HEK293T (cell line): ENCODE results near the gene NFE2L3.
"Not testable (repeated sequence)": the region's sequence is repeated elsewhere in the genome, so short reads cannot be mapped to it uniquely, and the experiment has no call there.

Experiments used
- CTCF ChIA-PET: fragments of 350-600 bp; formaldehyde crosslinking; extraction: SDS; loops from one replicate; lab custom pipeline; 2021; ENCODE audit warnings: antibody characterized with exemption, inconsistent platforms; lab: Yijun Ruan, JAX
- POLR2A ChIA-PET: fragments of 350-600 bp; formaldehyde crosslinking; extraction: SDS; loops from one replicate; lab custom pipeline; 2020; ENCODE audit warnings: antibody characterized with exemption, inconsistent platforms; lab: Yijun Ruan, JAX
- DNase-seq: peaks from one replicate; pipeline ENCODE4 v3.0.0; 2012; ENCODE audit warnings: mixed read lengths; ENCODE audit errors: extremely low spot score
- ARNT ChIP-seq: fragments of 450-650 bp; IDR thresholded peaks from 2 replicates; pipeline ENCODE4 v1.6.1; 2017; ENCODE audit warnings: mild to moderate bottlenecking
- BHLHE40 ChIP-seq: fragments of 450-650 bp; IDR thresholded peaks from 2 replicates; pipeline ENCODE4 v1.6.1; 2016; ENCODE audit warnings: mild to moderate bottlenecking, moderate library complexity, borderline replicate concordance
- CTBP1 ChIP-seq: fragments of 450-650 bp; IDR thresholded peaks from 2 replicates; pipeline ENCODE4 v1.6.1; 2016; ENCODE audit warnings: borderline replicate concordance
- ELF4 ChIP-seq: fragments of 450-650 bp; IDR thresholded peaks from 2 replicates; pipeline ENCODE4 v1.6.1; 2017; ENCODE audit warnings: antibody characterized with exemption
- FOXA1 ChIP-seq: fragments of 450-650 bp; IDR thresholded peaks from 2 replicates; pipeline ENCODE4 v1.6.1; 2016; ENCODE audit warnings: mild to moderate bottlenecking
- FOXK2 ChIP-seq: fragments of 450-650 bp; IDR thresholded peaks from 2 replicates; pipeline ENCODE4 v1.6.1; 2016; ENCODE audit warnings: mild to moderate bottlenecking
- FOXM1 ChIP-seq: fragments of 450-650 bp; IDR thresholded peaks from 2 replicates; pipeline ENCODE4 v1.6.1; 2017; ENCODE audit warnings: mild to moderate bottlenecking, borderline replicate concordance
- HDGF ChIP-seq: fragments of 450-650 bp; IDR thresholded peaks from 2 replicates; pipeline ENCODE4 v1.6.1; 2017; ENCODE audit warnings: antibody characterized with exemption, borderline replicate concordance
- L3MBTL2 ChIP-seq: fragments of 450-650 bp; conservative IDR thresholded peaks from 2 replicates; pipeline ENCODE4 v1.6.1; 2016; ENCODE audit warnings: mild to moderate bottlenecking
- LEF1 ChIP-seq: fragments of 450-650 bp; IDR thresholded peaks from 2 replicates; pipeline ENCODE4 v1.6.1; 2017; ENCODE audit warnings: mild to moderate bottlenecking, borderline replicate concordance
- NFRKB ChIP-seq: fragments of 450-650 bp; IDR thresholded peaks from 2 replicates; pipeline ENCODE4 v1.6.1; 2016; ENCODE audit warnings: mild to moderate bottlenecking, moderate library complexity
- SP1 ChIP-seq: fragments of 450-650 bp; IDR thresholded peaks from 2 replicates; pipeline ENCODE4 v1.6.1; 2017
- SUZ12 ChIP-seq: fragments of 450-650 bp; IDR thresholded peaks from 2 replicates; pipeline ENCODE4 v1.6.1; 2016; ENCODE audit warnings: mild to moderate bottlenecking
- TARDBP ChIP-seq: fragments of 450-650 bp; IDR thresholded peaks from 2 replicates; pipeline ENCODE4 v1.6.1; 2016
- ZNF384 ChIP-seq: fragments of 450-650 bp; IDR thresholded peaks from 2 replicates; pipeline ENCODE4 v1.6.1; 2016
- TF ChIP-seq, protein P1 (sequence below): fragments of 450-650 bp; IDR thresholded peaks from 2 replicates; pipeline ENCODE4 v1.6.1; 2016

NFE2L3 gene

DNA sequence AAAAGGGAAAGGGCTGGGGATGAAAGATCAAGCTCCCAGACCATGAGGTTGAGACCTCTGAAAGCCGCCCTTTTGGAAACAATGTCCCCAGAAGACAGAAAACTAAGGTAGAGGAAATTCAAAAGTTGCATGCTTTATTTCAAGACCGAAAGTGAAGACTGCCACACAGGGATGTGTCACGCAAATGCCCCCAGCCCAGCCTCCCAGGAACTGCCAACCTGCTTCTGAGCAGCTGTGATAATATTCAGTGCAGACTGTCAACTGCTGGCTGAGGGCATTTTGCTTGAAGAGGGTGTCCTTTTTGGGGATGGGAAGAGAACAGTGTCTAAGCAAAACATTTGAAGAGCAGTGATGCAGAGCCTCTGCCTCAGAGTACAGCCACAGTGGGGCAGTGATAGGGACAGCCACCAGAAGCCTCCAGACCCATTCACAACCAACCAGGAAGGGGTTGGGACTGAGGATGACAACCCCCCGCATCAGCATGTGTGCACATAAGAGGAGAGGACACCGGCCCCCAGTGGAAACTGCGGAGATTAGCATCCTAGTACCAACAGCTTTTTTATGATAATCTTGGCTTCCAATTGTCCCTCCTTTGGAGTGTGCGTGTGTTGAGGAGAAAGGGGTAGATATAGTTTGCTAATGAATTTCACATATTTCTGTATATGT, 34.7 kb upstream of the NFE2L3 start:
- DNase-seq = peak; percentile 46
- TF ChIP-seq L3MBTL2 (no peak), BHLHE40 (no peak), LEF1 (no peak), ZNF384 (no peak), FOXM1 (no peak), ARNT (no peak), TARDBP (no peak), CTBP1 (no peak), ELF4 (no peak), FOXA1 (no peak), SUZ12 (no peak), SP1 (no peak), NFRKB (no peak), HDGF (no peak)
- TF ChIP-seq, protein P1, sequence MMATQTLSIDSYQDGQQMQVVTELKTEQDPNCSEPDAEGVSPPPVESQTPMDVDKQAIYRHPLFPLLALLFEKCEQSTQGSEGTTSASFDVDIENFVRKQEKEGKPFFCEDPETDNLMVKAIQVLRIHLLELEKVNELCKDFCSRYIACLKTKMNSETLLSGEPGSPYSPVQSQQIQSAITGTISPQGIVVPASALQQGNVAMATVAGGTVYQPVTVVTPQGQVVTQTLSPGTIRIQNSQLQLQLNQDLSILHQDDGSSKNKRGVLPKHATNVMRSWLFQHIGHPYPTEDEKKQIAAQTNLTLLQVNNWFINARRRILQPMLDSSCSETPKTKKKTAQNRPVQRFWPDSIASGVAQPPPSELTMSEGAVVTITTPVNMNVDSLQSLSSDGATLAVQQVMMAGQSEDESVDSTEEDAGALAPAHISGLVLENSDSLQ = no peak
- ChIA-PET POLR2A (interaction anchor here (0.9 kb wide), 1 partner anchor 35 kb away, joined by 3 read pairs; the partner anchor contains the start of gene NFE2L3), CTCF (no interaction called here)

DNA sequence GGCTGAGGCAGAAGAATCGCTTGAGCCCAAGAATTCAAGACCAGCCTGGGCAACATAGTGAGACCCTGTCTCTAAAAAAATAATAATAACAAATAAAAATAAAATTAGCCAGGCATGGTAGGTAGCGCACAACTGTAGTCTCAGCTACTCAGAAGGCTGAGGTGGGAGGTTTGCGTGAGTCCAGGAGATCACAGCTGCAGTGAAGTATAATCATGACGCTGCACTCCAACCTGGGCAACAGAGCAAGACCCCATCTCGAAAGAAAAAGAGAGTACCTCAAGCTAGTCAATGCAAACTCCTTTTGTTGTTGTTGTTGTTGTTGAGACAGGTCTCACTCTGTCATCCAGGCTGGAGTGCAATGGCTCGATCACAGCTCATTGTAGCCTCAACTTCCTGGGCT, 34.0 kb upstream of the NFE2L3 start:
- DNase-seq = no peak
- TF ChIP-seq SUZ12 = no peak
- TF ChIP-seq SP1 = no peak
- no peak for TF ChIP-seq BHLHE40
- no peak for TF ChIP-seq ELF4
- no peak for TF ChIP-seq HDGF
- no peak for TF ChIP-seq NFRKB
- TF ChIP-seq LEF1 = no peak
- no peak for TF ChIP-seq L3MBTL2
- no peak for TF ChIP-seq CTBP1
- no peak for TF ChIP-seq FOXM1
- TF ChIP-seq TARDBP = no peak
- TF ChIP-seq ZNF384 = no peak
- TF ChIP-seq FOXA1 = no peak
- no peak for TF ChIP-seq FOXK2
- no peak for TF ChIP-seq ARNT
- TF ChIP-seq, protein P1 = no peak
- CTCF ChIA-PET = interaction anchor here (0.5 kb wide), 1 partner anchor 272 kb away, joined by 3 read pairs; no protein-coding TSS in a partner anchor
- POLR2A ChIA-PET = interaction anchor here (0.9 kb wide), 1 partner anchor 34 kb away, joined by 3 read pairs; the partner anchor contains the start of gene NFE2L3

DNA sequence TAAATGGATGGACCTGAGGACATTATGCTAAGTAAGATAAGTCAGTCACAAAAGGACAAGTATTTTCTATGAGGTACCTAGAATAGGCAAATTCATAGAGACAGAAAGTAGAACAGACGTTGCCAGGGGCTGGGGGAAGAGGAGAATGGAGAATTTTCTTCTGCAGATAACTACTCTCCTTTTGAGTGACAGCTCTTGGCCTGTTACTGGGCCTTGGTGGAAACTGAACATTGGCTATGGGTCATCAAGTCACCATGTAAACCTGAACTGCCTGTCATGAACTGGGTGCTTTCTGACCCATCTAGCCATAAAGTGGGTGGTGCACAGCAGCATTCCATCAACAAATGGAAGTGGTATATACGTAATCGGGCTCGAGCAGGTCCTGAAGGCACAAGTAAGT, 29.3 kb upstream of the NFE2L3 start:
- no peak for DNase-seq
- TF ChIP-seq ELF4 (no peak), CTBP1 (no peak), BHLHE40 (no peak), TARDBP (no peak), SUZ12 (no peak), ARNT (no peak), NFRKB (no peak), FOXA1 (no peak), LEF1 (no peak)
- TF ChIP-seq, protein P1 = no peak; the same call in 1 of the 2 replicates
- POLR2A ChIA-PET = no interaction called here
- CTCF ChIA-PET = no interaction called here

GRCh38 chr7:26124775-26125174, 27.2 kb upstream of the NFE2L3 start:
- DNase-seq, CTCF ChIA-PET, POLR2A ChIA-PET: not testable (repeated sequence)

DNA sequence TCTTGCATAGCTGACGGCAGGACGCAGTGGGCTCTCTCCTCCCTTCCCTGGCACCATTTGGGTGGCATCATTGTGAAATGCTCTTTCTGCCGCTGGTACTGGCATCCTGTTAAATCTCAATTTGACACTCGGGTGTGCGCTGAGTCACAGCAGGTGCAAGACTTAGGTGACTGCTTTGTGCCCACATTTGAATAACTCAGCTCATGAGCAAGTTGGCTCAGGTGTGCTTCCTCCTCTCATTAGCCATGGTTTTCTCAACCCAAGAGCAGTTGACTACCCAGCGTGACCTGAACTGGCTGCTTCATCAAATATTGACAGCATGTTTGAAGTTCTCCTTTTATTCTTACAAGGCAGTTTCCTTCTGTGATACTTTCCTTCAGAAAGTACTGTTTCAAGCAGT, 24.6 kb upstream of the NFE2L3 start:
- no peak for DNase-seq
- TF ChIP-seq SP1 (no peak), ARNT (no peak), FOXA1 (no peak), ELF4 (no peak), HDGF (no peak), FOXM1 (no peak), L3MBTL2 (no peak), TARDBP (no peak), BHLHE40 (no peak), ZNF384 (no peak), NFRKB (no peak), LEF1 (no peak), SUZ12 (no peak), CTBP1 (no peak)
- POLR2A ChIA-PET = no interaction called here
- CTCF ChIA-PET = interaction anchor here (0.7 kb wide), 1 partner anchor 1041 kb away, joined by 3 read pairs; no protein-coding TSS in a partner anchor

DNA sequence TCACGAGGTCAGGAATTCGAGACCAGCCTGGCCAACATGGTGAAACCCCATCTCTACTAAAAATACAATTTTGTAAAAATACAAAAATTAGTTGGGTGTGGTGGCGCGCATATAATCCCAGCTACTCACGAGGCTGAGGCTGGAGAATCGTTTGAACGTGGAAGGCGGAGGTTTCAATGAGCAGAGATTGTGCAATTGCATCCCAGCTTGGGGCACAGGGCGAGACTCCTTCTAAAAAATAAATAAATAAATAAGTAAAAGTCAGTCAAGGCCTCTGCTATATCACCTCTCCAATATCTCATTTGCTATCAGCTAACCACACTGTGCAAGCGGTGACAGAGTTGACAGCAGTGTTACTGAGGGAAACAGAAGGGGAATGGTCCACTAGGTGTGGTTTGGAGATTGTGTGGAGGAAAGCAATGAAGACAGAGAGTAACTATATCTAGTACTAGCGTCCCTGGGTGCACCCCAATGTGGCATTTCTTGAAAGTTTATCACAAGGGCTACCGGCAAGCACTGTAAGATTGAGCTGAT, 20.9 kb upstream of the NFE2L3 start:
- DNase-seq = no peak
- TF ChIP-seq BHLHE40 (no peak), HDGF (no peak), SP1 (no peak), NFRKB (no peak), TARDBP (no peak), FOXK2 (no peak), ARNT (no peak), LEF1 (no peak), FOXA1 (no peak), L3MBTL2 (no peak)
- TF ChIP-seq, protein P1 = no peak
- CTCF ChIA-PET = no interaction called here
- POLR2A ChIA-PET = no interaction called here
